DMS 273 treated with DMSO at 0.1 percent for 48 hours (cell line): Measurements from ENCODE around the gene KRTAP10-12.

Experiments used
- DNase-seq: peaks from one replicate; lab custom pipeline; 2025; lab: John Stamatoyannopoulos, UW

The KRTAP10-12 gene

GRCh38 chr21:44712203-44713028 is 15.4 kb downstream of the KRTAP10-12 start:
- DNase-seq: no peak

DNA sequence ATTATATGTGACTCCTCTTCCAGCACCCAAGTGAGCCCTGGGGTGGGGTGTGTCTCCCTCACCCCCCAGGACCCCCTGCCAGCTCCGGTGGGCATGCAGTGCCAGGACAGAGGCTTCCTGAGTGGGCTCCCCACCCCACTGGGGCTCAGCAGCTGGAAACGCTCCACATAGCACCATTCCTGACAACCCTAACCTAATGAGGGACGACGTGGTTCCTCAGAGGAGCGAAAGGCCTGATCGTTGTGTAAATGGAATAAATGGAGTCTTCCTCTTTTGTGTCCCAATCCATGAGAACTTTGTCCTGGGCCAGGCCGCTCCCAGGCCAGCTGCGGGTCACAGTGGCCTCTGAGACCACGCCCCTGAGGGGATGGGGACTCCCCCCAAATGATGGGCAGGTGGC is 16.2 kb downstream of the KRTAP10-12 start:
- DNase-seq: no peak

GRCh38 chr21:44713846-44714245 is 16.9 kb downstream of the KRTAP10-12 start:
- no peak for DNase-seq

DNA sequence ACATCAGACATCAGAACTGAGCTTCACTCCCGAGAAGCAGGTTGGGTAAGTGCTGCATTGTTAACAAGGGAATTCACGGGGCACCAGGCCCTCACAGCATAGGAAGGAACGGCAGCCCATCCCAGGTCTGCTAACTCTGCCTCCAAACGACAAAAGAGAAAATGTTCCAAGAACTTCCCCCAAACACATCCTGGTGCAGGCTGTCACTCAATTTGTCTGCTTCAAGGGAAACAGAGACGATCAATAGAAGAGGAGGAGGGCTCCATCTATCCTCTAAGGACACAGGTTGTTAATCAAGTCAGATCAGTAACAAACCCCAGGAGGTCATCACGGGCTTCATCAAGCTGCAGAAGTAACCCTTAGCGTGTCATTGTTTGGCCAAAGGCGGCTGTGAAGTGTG is 17.9 kb downstream of the KRTAP10-12 start:
- no peak for DNase-seq

DNA sequence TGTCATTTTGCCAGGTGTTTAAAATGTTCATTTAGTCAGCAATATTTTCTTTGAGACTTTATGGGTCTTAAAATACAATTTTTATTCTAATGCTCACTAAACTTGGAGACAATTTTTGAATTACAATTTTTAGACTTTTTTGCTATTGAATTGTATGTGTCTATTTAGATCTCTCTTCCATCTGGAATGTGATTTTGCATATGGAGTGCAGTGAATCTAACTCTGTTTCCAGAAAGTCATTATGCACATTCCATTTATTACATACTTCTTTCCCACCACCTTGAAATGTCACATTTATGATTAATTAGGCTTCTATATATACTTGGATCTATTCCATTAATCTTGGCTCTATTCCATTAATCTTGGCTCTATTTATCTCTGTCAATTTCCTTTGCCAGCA is 20.0 kb downstream of the KRTAP10-12 start:
- no peak for DNase-seq

- DNase-seq: no peak
Observed at GRCh38 chr21:44718093-44718492, 21.1 kb downstream of the KRTAP10-12 start.

DNA sequence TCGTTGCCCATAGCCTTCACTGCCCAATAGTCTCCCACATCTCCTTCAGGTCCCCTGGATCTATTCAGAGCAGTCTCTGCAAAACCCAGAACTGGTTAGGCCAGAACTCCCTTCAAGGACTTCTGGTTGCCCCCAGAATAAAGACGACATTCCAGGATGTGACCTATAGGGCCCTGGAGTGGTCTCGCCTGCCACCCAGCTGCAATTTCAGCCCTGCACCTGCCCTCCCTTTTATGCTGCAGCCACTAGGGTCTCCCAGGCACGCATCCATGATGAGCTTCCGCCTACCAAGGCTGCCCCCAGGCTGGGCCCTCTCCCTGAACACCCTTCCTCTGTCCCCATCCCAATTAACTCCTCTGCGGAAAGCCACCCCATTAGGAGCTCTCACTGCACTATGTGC is 21.6 kb downstream of the KRTAP10-12 start:
- no peak for DNase-seq

DNA sequence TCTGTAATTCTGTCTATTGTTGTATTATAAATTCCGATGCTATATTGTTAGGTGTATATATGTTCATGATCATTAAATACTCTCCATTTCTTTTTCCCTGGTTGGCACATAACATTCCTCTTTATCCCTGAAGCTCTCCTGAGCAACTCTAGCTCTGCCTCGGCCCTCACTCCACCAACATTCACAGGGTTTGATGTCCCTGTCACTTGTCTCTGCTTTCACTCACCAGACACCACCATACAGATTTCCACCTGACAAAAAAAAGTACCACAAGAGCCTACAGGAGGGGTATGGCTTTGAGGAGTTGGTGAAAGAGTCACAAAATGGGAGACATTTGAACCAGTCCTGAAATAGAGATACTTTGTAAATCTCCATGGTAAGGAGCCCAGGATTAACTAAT is 23.2 kb downstream of the KRTAP10-12 start:
- no peak for DNase-seq

DNA sequence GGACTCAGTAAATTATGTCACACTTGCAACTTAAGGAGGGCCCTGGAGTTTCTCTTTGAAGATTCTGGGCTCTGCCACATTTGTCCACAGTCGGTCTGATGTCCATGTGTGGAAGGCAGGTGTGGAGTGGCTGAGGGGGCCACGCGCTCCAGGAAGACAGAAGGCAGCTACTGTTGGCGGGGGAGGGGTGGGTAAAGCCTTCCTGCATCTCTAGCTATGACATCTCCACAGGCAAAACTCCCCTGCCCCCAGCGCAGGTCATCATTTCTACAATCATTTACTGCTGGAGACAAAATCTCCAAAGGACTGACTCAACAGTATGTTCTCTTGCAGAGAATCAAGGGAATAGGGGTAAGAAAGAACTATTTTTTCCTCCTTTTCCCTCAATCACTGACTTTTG is 25.8 kb downstream of the KRTAP10-12 start:
- DNase-seq: no peak

- no peak for DNase-seq
Observed at GRCh38 chr21:44723177-44724131, 26.5 kb downstream of the KRTAP10-12 start.

DNA sequence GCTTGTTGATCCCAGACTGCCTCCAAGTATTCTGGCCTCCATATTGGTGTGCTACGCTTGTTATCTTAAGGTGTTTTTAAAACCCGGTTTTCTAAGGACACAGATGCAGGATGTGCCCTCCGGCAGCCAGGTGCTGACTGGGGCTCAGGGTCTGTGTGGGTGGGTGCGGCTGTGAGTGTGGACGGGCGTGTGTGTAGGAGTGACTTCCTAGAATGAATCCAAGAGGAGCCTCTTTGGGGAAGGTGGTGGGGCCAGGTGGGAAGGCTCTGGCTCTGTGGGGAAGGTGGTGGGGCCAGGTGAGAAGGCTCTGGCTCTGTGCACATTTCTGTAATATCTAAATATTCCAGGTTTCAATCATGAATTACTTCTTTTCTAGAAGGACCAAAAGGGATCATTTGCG is 27.2 kb downstream of the KRTAP10-12 start:
- DNase-seq: no peak

GRCh38 chr21:44724926-44725325 is 28.0 kb downstream of the KRTAP10-12 start:
- no peak for DNase-seq

DNA sequence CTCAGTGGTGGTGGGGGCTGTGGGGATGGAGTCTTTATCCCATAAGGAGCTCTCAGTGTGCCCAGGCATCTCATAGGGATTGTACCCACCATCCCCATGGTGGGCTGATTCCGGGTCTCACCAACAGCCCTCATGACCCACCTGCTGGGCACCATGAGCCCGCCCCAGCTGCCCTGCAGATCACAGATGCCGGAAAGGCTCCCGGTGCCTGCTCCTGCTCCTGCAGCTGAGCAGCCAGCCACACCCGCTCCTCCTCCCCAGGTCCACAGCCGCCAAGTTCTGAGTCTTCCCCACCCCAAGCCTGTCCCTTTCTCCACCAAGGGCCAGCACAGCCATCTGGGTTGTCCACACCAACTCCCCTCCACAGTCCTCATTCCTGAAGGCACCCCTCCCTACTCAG is 29.9 kb downstream of the KRTAP10-12 start:
- no peak for DNase-seq

DNA sequence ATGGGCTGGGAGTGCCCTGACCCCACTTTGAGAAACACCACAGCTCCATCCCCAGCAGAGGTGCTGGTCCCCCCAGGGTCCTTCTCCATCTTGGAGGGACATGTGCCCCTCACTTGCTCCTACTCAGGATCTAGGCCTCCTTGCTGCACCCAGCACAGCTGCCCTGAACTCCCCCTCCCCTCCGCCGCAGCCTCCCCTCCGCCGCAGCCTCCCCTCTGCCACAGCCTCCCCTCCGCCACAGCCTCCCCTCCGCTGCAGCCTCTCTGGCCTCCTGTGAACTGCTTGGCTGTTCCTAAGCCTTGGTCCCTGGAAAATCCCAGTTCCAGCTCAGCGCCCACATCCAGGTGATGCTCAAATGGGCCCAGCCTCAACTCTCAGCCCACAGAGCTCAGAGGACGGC is 30.3 kb downstream of the KRTAP10-12 start:
- no peak for DNase-seq

DNA sequence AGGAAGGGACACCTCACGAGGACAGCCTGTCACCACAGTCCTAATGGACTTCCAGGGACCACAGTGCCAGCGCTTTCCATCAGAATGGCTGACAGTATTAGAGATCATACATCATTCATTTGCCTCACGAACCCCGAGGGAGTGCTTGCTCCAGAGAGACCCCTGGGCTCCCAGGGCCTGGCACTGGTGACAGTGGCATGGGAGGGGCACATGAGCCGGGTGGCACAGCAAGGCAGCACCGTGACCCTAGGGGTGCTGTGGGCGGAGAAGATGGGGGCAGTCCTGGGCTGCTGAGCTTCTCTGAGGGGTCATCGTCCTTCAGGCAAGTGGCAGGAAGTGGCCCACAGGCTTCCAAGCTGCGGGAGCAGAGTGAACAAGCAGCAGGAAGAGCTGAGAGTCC is 30.8 kb downstream of the KRTAP10-12 start:
- no peak for DNase-seq

DNA sequence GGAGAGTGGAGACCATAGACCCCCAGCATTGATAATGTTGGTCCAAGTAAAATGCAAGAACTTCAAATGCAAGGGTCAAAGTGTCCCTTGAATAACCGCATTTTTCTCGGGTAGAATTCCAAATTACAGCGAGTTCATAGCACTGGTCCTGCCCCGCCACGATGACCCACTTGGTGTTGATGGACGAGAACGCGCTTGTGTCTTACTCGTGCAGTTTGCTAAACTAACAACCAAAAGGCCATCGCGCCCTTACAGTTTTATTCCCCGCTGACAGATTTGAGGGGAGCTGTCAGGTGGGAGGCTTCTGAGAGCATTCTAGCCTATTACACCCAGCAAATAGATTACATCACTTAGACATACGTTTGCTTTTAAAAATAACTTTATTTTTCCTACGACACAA is 31.7 kb downstream of the KRTAP10-12 start:
- DNase-seq: no peak

GRCh38 chr21:44729336-44730027 is 32.5 kb downstream of the KRTAP10-12 start:
- no peak for DNase-seq

- no peak for DNase-seq
Observed at GRCh38 chr21:44730028-44730395, 33.0 kb downstream of the KRTAP10-12 start.

- DNase-seq: no peak
Observed at GRCh38 chr21:44730951-44731579, 34.1 kb downstream of the KRTAP10-12 start.

GRCh38 chr21:44732263-44732662 is 35.3 kb downstream of the KRTAP10-12 start:
- no peak for DNase-seq

GRCh38 chr21:44732956-44733355 is 36.0 kb downstream of the KRTAP10-12 start:
- DNase-seq: no peak
